Sigmoid colon (tissue), 4 donors: ENCODE data around the gene SLC35G4.

ENCODE experiments used
- EP300 ChIP-seq, 4 donors: sonication (generic); formaldehyde crosslinking; IDR thresholded peaks; one replicate each; pipeline ENCODE4 v1.6.1; 2017; ENCODE audit warnings: antibody characterized with exemption in 4 of 4
- POLR2AphosphoS5 ChIP-seq, 4 donors: sonication (generic); formaldehyde crosslinking; IDR thresholded peaks; one replicate each; pipeline ENCODE4 v1.6.1; 2017; ENCODE audit warnings: antibody characterized with exemption in 4 of 4
- TF ChIP-seq, protein P1 (sequence below), 4 experiments: fragments of 450-650 bp in 3 of 4; fragments of 200-600 bp in 1 of 4; IDR thresholded peaks; one replicate each; pipeline ENCODE4 v1.5.1; 2016 to 2019; ENCODE audit warnings: antibody characterized with exemption in 4 of 4, mild to moderate bottlenecking in 3 of 4, moderate library complexity in 2 of 4

DNA sequence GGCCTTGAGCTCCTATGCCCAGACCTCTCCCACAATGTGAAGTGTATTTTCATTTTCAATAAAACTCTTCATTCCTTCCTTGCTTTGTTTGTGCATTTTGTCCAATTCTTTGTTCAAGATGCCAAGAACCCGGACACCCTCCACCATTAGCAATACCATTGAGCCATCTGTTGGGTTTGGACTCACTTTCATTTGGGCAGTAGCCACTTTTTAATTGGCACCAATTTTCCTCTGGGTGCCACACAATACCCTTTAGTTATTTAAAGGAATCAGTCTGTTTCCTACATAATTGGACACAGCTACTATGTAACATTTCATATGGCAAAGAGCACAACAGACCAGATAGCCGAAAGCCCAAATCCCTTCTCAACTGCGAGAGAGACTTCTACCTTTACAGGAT lies 22.5 kb upstream of the SLC35G4 start:
- TF ChIP-seq EP300 (IDR thresholded peaks at IDR 0.05) (no peak), POLR2AphosphoS5 (IDR thresholded peaks at IDR 0.05) (no peak)
- TF ChIP-seq, protein P1, sequence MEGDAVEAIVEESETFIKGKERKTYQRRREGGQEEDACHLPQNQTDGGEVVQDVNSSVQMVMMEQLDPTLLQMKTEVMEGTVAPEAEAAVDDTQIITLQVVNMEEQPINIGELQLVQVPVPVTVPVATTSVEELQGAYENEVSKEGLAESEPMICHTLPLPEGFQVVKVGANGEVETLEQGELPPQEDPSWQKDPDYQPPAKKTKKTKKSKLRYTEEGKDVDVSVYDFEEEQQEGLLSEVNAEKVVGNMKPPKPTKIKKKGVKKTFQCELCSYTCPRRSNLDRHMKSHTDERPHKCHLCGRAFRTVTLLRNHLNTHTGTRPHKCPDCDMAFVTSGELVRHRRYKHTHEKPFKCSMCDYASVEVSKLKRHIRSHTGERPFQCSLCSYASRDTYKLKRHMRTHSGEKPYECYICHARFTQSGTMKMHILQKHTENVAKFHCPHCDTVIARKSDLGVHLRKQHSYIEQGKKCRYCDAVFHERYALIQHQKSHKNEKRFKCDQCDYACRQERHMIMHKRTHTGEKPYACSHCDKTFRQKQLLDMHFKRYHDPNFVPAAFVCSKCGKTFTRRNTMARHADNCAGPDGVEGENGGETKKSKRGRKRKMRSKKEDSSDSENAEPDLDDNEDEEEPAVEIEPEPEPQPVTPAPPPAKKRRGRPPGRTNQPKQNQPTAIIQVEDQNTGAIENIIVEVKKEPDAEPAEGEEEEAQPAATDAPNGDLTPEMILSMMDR (IDR thresholded peaks at IDR 0.05) = no peak
